SK-N-SH (cell line): ENCODE data around the gene HOXC6.
A peak's percentile ranks its signal among the peaks of the same experiment; 100 is the strongest.

Experiments used
- ELF1 ChIP-seq: IDR thresholded peaks from 2 replicates; pipeline ENCODE4 v1.4.0; 2012
- EP300 ChIP-seq, 2 experiments: IDR thresholded peaks; 2 replicates each; pipeline versions ENCODE4 v1.4.0 to v1.6.1; 2012; ENCODE audit warnings: borderline replicate concordance in 1 of 2, low read depth in 1 of 2, low read length in 1 of 2
- EZH2phosphoT487 ChIP-seq: fragments of 200-600 bp; sonication (generic); IDR thresholded peaks from 2 replicates; pipeline ENCODE4 v1.6.1; 2017; ENCODE audit warnings: low read depth, mixed run types, mild to moderate bottlenecking, antibody characterized with exemption, moderate library complexity, borderline replicate concordance
- FOXM1 ChIP-seq: IDR thresholded peaks from 2 replicates; pipeline ENCODE4 v1.4.0; 2012; ENCODE audit warnings: low read depth, mild to moderate bottlenecking
- GABPA ChIP-seq: IDR thresholded peaks from 2 replicates; pipeline ENCODE4 v1.4.0; 2012; ENCODE audit warnings: low read depth, mild to moderate bottlenecking
- NRF1 ChIP-seq: IDR thresholded peaks from 2 replicates; pipeline ENCODE4 v1.6.1; 2012; ENCODE audit warnings: low read depth, mild to moderate bottlenecking, low read length
- POLR2AphosphoS5 ChIP-seq: IDR thresholded peaks from 2 replicates; pipeline ENCODE4 v1.6.1; 2012; ENCODE audit warnings: low read depth, low read length
- RCOR1 ChIP-seq: fragments of 150-350 bp; IDR thresholded peaks from 2 replicates; pipeline ENCODE4 v1.6.1; 2017; ENCODE audit warnings: antibody characterized with exemption, low read length
- REST ChIP-seq: IDR thresholded peaks from 2 replicates; pipeline ENCODE4 v1.6.1; 2012; ENCODE audit warnings: mild to moderate bottlenecking, low read depth, low read length, moderate library complexity
- RFX5 ChIP-seq: IDR thresholded peaks from 2 replicates; pipeline ENCODE4 v1.6.1; 2012; ENCODE audit warnings: mild to moderate bottlenecking, improper control_type of control experiment, low read length
- SIN3A ChIP-seq: IDR thresholded peaks from 2 replicates; pipeline ENCODE4 v1.6.1; 2012; ENCODE audit warnings: low read depth, mild to moderate bottlenecking, low read length, moderate library complexity, borderline replicate concordance
- TEAD4 ChIP-seq: IDR thresholded peaks from 2 replicates; pipeline ENCODE4 v1.4.0; 2012; ENCODE audit warnings: mild to moderate bottlenecking, borderline replicate concordance; ENCODE audit not compliant: insufficient read depth
- TF ChIP-seq, protein P1 (sequence below): fragments of 200-600 bp; sonication (generic); IDR thresholded peaks from 2 replicates; pipeline ENCODE4 v1.6.1; 2017; ENCODE audit warnings: antibody characterized with exemption, mild to moderate bottlenecking, moderate library complexity
- TF ChIP-seq, protein P2 (sequence below): IDR thresholded peaks from 2 replicates; pipeline ENCODE4; 2012

DNA sequence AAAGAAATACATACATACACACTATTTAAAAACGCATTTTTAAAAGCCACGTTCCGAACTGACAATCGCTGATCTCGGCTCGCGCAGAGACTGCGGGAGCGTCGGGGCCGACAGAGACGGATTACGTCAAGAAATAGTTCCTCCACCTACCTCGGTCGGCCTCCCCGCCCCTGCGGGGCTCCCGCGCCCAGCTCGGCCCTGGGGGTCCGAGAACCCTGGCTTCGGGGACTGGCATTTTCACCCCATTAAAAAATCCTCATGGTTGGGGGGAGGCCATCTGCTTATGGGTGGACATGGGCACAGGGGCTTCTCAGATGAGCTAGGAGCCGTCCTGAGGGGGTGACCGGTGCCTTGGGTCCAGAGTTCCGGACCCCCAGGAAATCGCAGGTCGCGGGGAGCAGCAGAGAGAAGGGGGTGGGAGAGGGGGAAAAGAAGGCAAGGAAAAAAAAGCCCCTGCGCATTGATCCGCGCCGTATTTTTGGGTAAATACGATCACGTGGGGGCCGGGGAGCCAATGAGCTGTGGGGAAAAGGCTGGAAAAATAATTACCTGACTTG is 28.6 kb upstream of the HOXC6 start:
- TF ChIP-seq, protein P1, sequence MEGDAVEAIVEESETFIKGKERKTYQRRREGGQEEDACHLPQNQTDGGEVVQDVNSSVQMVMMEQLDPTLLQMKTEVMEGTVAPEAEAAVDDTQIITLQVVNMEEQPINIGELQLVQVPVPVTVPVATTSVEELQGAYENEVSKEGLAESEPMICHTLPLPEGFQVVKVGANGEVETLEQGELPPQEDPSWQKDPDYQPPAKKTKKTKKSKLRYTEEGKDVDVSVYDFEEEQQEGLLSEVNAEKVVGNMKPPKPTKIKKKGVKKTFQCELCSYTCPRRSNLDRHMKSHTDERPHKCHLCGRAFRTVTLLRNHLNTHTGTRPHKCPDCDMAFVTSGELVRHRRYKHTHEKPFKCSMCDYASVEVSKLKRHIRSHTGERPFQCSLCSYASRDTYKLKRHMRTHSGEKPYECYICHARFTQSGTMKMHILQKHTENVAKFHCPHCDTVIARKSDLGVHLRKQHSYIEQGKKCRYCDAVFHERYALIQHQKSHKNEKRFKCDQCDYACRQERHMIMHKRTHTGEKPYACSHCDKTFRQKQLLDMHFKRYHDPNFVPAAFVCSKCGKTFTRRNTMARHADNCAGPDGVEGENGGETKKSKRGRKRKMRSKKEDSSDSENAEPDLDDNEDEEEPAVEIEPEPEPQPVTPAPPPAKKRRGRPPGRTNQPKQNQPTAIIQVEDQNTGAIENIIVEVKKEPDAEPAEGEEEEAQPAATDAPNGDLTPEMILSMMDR = no peak
- TF ChIP-seq NRF1 (no peak), SIN3A (no peak), REST (no peak), TEAD4 (no peak), RCOR1 (no peak), GABPA (no peak), POLR2AphosphoS5 (no peak), EZH2phosphoT487 (no peak), ELF1 (no peak), EP300 (IDR thresholded peaks at IDR 0.05; ENCODE audit: borderline replicate concordance in 1 of 2, low read depth in 1 of 2, low read length in 1 of 2) (no peak), FOXM1 (no peak), RFX5 (no peak)
- TF ChIP-seq, protein P2, sequence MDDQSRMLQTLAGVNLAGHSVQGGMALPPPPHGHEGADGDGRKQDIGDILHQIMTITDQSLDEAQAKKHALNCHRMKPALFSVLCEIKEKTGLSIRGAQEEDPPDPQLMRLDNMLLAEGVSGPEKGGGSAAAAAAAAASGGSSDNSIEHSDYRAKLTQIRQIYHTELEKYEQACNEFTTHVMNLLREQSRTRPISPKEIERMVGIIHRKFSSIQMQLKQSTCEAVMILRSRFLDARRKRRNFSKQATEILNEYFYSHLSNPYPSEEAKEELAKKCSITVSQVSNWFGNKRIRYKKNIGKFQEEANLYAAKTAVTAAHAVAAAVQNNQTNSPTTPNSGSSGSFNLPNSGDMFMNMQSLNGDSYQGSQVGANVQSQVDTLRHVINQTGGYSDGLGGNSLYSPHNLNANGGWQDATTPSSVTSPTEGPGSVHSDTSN = peak; percentile 56
